Spleen (tissue), 11 donors: ENCODE data around the gene ACOXL. TPM values are rescaled to one million over a fixed set of nuclear protein-coding genes. Genes with fewer than 3 reads are reported as not detected.

Experiments used
- DNase-seq: peaks from one replicate; pipeline ENCODE4 v3.0.0-alpha.2; 2020
- H3K27ac ChIP-seq, 8 donors: fragments of 200-600 bp; sonication (generic) in 7 of 8; 1 replicate in 4 of 8; 2 replicates in 4 of 8; pipeline versions ENCODE4 v1.5.0 to v1.8.0; 2016 to 2021; ENCODE audit warnings: inconsistent platforms in 4 of 8, mild to moderate bottlenecking in 4 of 8, moderate library complexity in 1 of 8
- H3K27me3 ChIP-seq, 7 donors: fragments of 200-600 bp; sonication (generic) in 6 of 7; replicated peaks in 1 of 7; 1 replicate in 4 of 7; 2 replicates in 3 of 7; pipeline versions ENCODE4 v1.5.0 to v1.8.0; 2016 to 2021; ENCODE audit warnings: inconsistent platforms in 3 of 7, mild to moderate bottlenecking in 1 of 7
- H3K36me3 ChIP-seq, 6 donors: fragments of 200-600 bp; sonication (generic) in 5 of 6; 1 replicate in 4 of 6; 2 replicates in 2 of 6; pipeline versions ENCODE4 v1.5.0 to v1.8.0; 2016 to 2021; ENCODE audit warnings: inconsistent platforms in 2 of 6
- H3K4me1 ChIP-seq, 6 donors: fragments of 200-600 bp; sonication (generic) in 5 of 6; 1 replicate in 3 of 6; 2 replicates in 3 of 6; pipeline versions ENCODE4 v1.5.0 to v1.8.0; 2016 to 2021; ENCODE audit warnings: inconsistent platforms in 3 of 6
- H3K4me3 ChIP-seq, 8 donors: fragments of 200-600 bp; sonication (generic) in 7 of 8; 1 replicate in 4 of 8; 2 replicates in 4 of 8; pipeline versions ENCODE4 v1.5.0 to v1.8.0; 2016 to 2021; ENCODE audit warnings: inconsistent platforms in 4 of 8, mild to moderate bottlenecking in 4 of 8, moderate library complexity in 2 of 8
- H3K9me3 ChIP-seq, 8 donors: fragments of 200-600 bp; sonication (generic) in 7 of 8; 1 replicate in 4 of 8; 2 replicates in 4 of 8; pipeline versions ENCODE4 v1.5.0 to v1.8.0; 2016 to 2021; ENCODE audit warnings: inconsistent platforms in 4 of 8
- POLR2A ChIP-seq, 3 donors: fragments of 450-650 bp; IDR thresholded peaks; one replicate each; pipeline ENCODE4 v1.5.1; 2017; ENCODE audit warnings: antibody characterized with exemption in 3 of 3, mild to moderate bottlenecking in 1 of 3
- POLR2AphosphoS5 ChIP-seq, 3 donors: sonication (generic); formaldehyde crosslinking; IDR thresholded peaks; one replicate each; pipeline ENCODE4 v1.5.1; 2017; ENCODE audit warnings: antibody characterized with exemption in 3 of 3
- WGBS, 5 donors: extraction: QIAGEN DNeasy Blood & Tissue Kit in 3 of 5; methylation state at CpG; one replicate each; pipeline versions ENCODE4 v1.1.5 to v1.1.7; 2013 to 2018; 5-methylcytosine and 5-hydroxymethylcytosine counted together
- intact Hi-C: fragments of 100-400 bp; cut with DNase I; formaldehyde crosslinking; loops from one replicate; pipeline ENCODE4 v1.15.0; 2023; ENCODE audit warnings: low total_unique reads
- polyA plus RNA-seq, 3 donors: library from polyadenylated mRNA; stranded (reverse); fragments of 200-250 nt; gene quantifications; one replicate each; pipeline ENCODE4 v1.2.1, GENCODE V29; 2013
- total RNA-seq, 7 donors: library from RNA; depleted of rRNA in 3 of 7; stranded (reverse); fragments of >200 nt in 3 of 7; fragmentation: NEBNext Ultra II Directional in 4 of 7; extraction: Animal tissue kit (Norgen Biotek cat#: 25700) in 4 of 7; gene quantifications; one replicate each; pipeline versions ENCODE4 v1.1.0 to v1.2.1, GENCODE V29; 2016 to 2021
- TF ChIP-seq, protein P1 (sequence below), 11 experiments: fragments of 200-600 bp in 7 of 11; fragments of 450-650 bp in 4 of 11; sonication (generic) in 4 of 11; IDR thresholded peaks in 8 of 11; conservative IDR thresholded peaks in 3 of 11; 1 replicate in 7 of 11; 2 replicates in 4 of 11; pipeline versions ENCODE4 v1.4.0 to v1.8.0; 2016 to 2021; ENCODE audit warnings: antibody characterized with exemption in 11 of 11, inconsistent platforms in 4 of 11, mild to moderate bottlenecking in 1 of 11
- donor health status: healthy with polysubstance abuse.
- donor health status: DM: no; HTN: no; CAD: no; lungs with moderate emphysema.
- donor health status: DM: no; HTN: no; CAD: no.
- donor health status: Bipolar disorder and iron deficiency.
- donor health status: healthy.
- donor health status: DM: no; HTN: no; CAD: no.
- donor health status: DM: yes; HTN: yes; CAD: no.

The ACOXL gene
- total and polyA plus RNA-seq, 10 donors: 0.04 to 1.0 (median 0.66) TPM

DNA sequence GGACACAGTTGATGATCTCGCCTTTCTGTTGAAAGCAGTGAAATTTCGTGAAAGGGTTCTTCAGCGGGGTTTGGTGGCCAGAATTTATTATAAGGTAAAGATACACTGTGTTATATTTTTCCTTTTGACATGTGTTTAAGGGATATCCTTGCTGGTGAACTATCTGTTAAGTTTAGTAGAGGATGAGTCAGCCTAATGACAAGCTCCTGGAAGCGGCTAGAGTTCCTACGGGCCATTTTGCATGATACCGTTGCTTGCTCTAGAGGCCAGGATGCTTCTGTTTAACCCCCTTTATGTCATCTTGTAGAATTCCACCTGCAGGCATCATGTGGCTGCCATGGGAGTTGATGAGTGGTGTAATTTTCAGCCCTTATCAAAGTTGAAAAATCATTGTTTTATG is 263.5 kb downstream of the ACOXL start:
- 87 to 96% (median 91%) methylated on average over 6 of the region's 6 CpGs for WGBS, 5 donors
- intact Hi-C loops: no loop called here
- TF ChIP-seq, protein P1, sequence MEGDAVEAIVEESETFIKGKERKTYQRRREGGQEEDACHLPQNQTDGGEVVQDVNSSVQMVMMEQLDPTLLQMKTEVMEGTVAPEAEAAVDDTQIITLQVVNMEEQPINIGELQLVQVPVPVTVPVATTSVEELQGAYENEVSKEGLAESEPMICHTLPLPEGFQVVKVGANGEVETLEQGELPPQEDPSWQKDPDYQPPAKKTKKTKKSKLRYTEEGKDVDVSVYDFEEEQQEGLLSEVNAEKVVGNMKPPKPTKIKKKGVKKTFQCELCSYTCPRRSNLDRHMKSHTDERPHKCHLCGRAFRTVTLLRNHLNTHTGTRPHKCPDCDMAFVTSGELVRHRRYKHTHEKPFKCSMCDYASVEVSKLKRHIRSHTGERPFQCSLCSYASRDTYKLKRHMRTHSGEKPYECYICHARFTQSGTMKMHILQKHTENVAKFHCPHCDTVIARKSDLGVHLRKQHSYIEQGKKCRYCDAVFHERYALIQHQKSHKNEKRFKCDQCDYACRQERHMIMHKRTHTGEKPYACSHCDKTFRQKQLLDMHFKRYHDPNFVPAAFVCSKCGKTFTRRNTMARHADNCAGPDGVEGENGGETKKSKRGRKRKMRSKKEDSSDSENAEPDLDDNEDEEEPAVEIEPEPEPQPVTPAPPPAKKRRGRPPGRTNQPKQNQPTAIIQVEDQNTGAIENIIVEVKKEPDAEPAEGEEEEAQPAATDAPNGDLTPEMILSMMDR (IDR thresholded peaks at IDR 0.05 in 8 of 11, conservative IDR thresholded peaks at IDR 0.05 in 3 of 11): no peak
- TF ChIP-seq POLR2AphosphoS5 (IDR thresholded peaks at IDR 0.05): no peak
- TF ChIP-seq POLR2A (IDR thresholded peaks at IDR 0.05): no peak

DNA sequence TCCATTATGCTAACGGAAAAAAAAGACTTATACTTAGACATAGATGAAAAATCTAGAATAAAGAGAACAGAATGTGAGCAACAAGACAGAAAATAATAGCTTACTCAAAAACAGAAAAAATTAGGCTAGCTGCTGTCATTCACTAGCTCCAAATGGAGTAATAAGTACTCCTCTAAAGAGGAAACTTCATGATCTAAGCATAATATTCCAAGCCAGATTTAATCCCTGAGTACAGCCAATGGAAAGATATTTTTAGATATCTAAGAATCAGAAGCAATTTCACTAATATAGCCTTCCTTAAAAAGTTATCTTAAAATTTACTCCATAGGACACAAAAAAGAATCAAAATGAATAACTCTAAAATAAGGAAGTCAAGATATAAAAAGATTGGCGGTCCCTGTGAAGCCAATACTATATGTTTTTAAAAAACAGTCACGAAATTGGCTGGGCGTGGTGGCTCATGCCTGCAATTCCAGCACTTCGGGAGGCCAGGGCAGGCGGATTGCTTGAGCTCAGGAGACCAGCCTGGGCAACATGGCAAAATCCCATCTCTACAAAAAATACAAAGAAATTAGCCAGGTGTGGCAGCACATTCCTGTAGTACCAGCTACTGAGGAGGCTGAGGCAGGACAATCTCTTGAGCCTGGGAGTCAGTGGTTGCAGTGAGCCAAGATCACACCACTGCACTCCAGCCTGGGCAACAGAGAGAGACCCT is 265.1 kb downstream of the ACOXL start:
- TF ChIP-seq POLR2AphosphoS5 (IDR thresholded peaks at IDR 0.05) (no peak), POLR2A (IDR thresholded peaks at IDR 0.05) (no peak)
- TF ChIP-seq, protein P1 (IDR thresholded peaks at IDR 0.05 in 8 of 11, conservative IDR thresholded peaks at IDR 0.05 in 3 of 11): no peak
- no peak for DNase-seq
- WGBS, 5 donors: 66 to 76% (median 71%) methylated on average over 6 of the region's 6 CpGs
- H3K4me1 ChIP-seq: peaks cover 0 to 33% (median 20%) of the 10 kb centered on the region in 6 donors
- no peak overlapping the region for H3K4me3 ChIP-seq
- no peaks in the 10 kb centered on the region for H3K27me3 ChIP-seq
- no peak overlapping the region for H3K27ac ChIP-seq
- intact Hi-C loops: no loop called here
- no peaks in the 10 kb centered on the region for H3K9me3 ChIP-seq
- no peaks in the 10 kb centered on the region for H3K36me3 ChIP-seq

More for the DNA sequence above, 263.5 kb downstream of the ACOXL start:
- Histone ChIP-seq H3K27ac (no peak overlapping the region), H3K4me1 (peaks cover 0 to 36% (median 20%) of the 10 kb centered on the region in 6 donors), H3K9me3 (peaks cover 0 to 2% (median 0%) of the 10 kb centered on the region in 8 donors), H3K36me3 (no peaks in the 10 kb centered on the region), H3K4me3 (no peak overlapping the region), H3K27me3 (no peaks in the 10 kb centered on the region)
- DNase-seq: no peak

DNA sequence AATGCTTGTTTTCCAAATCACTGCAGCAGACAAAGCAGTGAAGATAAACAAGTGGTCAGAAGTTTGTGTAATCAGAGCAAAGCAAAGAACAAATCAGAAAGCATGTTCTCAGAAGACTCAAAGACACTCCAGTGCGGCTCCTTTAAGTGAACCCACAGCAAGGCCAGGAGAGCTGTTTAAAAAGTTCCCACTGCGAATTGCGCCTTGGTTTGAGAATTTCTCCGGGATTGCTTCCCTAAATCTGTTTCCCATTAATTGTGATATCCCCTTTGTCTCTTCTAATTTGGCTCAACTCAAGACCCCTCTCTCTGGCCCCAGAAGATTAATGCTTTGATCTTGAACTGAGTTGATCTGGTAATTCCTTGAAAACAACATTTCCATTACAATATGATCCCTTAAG is 265.9 kb downstream of the ACOXL start:
- no peak for TF ChIP-seq POLR2A (IDR thresholded peaks at IDR 0.05)
- TF ChIP-seq, protein P1 (IDR thresholded peaks at IDR 0.05 in 8 of 11, conservative IDR thresholded peaks at IDR 0.05 in 3 of 11): no peak
- TF ChIP-seq POLR2AphosphoS5 (IDR thresholded peaks at IDR 0.05): no peak

GRCh38 chr2:110999626-111000025 is 267.3 kb downstream of the ACOXL start:
- TF ChIP-seq POLR2A (IDR thresholded peaks at IDR 0.05) (no peak), POLR2AphosphoS5 (IDR thresholded peaks at IDR 0.05) (no peak)
- TF ChIP-seq, protein P1 (IDR thresholded peaks at IDR 0.05 in 8 of 11, conservative IDR thresholded peaks at IDR 0.05 in 3 of 11): no peak
- Histone ChIP-seq H3K36me3 (no peaks in the 10 kb centered on the region), H3K27me3 (no peaks in the 10 kb centered on the region), H3K4me3 (no peak overlapping the region), H3K9me3 (no peaks in the 10 kb centered on the region), H3K4me1 (peaks cover 0 to 12% (median 4%) of the 10 kb centered on the region in 6 donors), H3K27ac (no peak overlapping the region)
- intact Hi-C loops: no loop called here
- DNase-seq: no peak

More for the DNA sequence above, 265.9 kb downstream of the ACOXL start:
- H3K27ac ChIP-seq: no peak overlapping the region
- no peak overlapping the region for H3K4me3 ChIP-seq
- DNase-seq: no peak
- no peaks in the 10 kb centered on the region for H3K27me3 ChIP-seq
- intact Hi-C loops: no loop called here
- H3K9me3 ChIP-seq: no peaks in the 10 kb centered on the region
- 68 to 82% (median 73%) methylated on average over 4 of the region's 4 CpGs for WGBS, 5 donors
- peaks cover 0 to 25% (median 16%) of the 10 kb centered on the region in 6 donors for H3K4me1 ChIP-seq
- no peaks in the 10 kb centered on the region for H3K36me3 ChIP-seq
